ENCODE results near the gene CACNG8. TPM values are rescaled to one million over a fixed set of nuclear protein-coding genes. Genes with fewer than 3 reads are reported as not detected.

Gene CACNG8
- total RNA-seq, 3 donors from 2014 or later, result 0.07 to 0.09 TPM; not detected in 1

DNA sequence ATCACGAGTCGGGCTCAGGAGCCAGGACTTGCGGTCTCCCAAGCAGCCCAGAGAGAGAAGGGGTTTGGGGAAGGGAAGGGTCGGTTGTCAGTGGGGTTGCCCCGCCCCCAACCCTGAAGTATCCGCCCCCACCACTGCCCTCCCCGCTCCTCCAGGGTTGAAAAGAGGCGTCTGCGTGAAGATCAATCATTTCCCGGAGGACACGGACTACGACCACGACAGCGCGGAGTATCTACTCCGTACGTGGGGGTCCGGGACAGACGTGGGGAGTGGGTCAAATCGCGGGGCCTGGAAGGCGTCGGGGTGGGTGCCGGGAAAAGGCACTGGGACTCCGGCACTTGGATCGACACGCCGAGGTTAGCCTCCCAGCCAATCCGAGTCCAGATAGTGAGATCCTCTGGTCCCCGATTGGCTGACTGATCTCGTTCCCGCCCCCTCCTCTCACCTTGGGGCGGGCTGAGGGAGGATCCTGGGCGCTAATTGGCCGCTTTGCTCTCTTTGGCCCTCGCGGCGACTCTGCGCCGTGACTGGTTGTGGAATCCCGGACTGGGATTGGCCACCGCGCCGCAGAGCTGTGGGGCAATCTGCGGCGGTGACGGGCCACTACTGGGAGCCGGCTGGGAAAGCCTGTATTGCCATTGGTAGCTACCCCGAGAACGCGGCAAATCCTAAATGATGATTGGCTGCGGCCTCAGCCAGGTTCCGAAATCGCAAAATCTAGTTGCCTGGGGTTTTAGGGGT lies 15.4 kb downstream of the CACNG8 start:
- TF ChIP-seq, protein P1, sequence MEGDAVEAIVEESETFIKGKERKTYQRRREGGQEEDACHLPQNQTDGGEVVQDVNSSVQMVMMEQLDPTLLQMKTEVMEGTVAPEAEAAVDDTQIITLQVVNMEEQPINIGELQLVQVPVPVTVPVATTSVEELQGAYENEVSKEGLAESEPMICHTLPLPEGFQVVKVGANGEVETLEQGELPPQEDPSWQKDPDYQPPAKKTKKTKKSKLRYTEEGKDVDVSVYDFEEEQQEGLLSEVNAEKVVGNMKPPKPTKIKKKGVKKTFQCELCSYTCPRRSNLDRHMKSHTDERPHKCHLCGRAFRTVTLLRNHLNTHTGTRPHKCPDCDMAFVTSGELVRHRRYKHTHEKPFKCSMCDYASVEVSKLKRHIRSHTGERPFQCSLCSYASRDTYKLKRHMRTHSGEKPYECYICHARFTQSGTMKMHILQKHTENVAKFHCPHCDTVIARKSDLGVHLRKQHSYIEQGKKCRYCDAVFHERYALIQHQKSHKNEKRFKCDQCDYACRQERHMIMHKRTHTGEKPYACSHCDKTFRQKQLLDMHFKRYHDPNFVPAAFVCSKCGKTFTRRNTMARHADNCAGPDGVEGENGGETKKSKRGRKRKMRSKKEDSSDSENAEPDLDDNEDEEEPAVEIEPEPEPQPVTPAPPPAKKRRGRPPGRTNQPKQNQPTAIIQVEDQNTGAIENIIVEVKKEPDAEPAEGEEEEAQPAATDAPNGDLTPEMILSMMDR (IDR thresholded peaks at IDR 0.05), result no peak
- H3K36me3 ChIP-seq (ENCODE audit: low read depth), result no peaks in the 10 kb centered on the region
- intact Hi-C loops (cut with DNase I, micrococcal nuclease), result no loop called here
- DNase-seq (peak in 2 of 3 donors; percentile 26 to 35), ATAC-seq (no peak)
- H3K9me3 ChIP-seq, result no peaks in the 10 kb centered on the region
- H3K4me1 ChIP-seq (ENCODE audit: low read depth), result peaks cover 3% of the 10 kb centered on the region
- no peak overlapping the region for H3K4me3 ChIP-seq

GRCh38 chr19:53978975-53979801 lies 16.5 kb downstream of the CACNG8 start:
- Histone ChIP-seq H3K4me1 (ENCODE audit: low read depth) (peaks cover 3% of the 10 kb centered on the region), H3K9me3 (no peaks in the 10 kb centered on the region), H3K4me3 (no peak overlapping the region), H3K36me3 (ENCODE audit: low read depth) (no peaks in the 10 kb centered on the region)
- ATAC-seq (no peak), DNase-seq (no peak)
- TF ChIP-seq, protein P1 (IDR thresholded peaks at IDR 0.05), result no peak
- intact Hi-C loops (cut with DNase I, micrococcal nuclease), result no loop called here

- DNase-seq (peak in 1 of 3 donors; percentile 32), ATAC-seq (peak; percentile 70)
- TF ChIP-seq, protein P1 (IDR thresholded peaks at IDR 0.05), result no peak
- no peak overlapping the region for H3K4me3 ChIP-seq
- H3K36me3 ChIP-seq (ENCODE audit: low read depth), result no peaks in the 10 kb centered on the region
- H3K9me3 ChIP-seq, result no peaks in the 10 kb centered on the region
- intact Hi-C loops (cut with DNase I, micrococcal nuclease), result no loop called here
- H3K4me1 ChIP-seq (ENCODE audit: low read depth), result peaks cover 3% of the 10 kb centered on the region
Observed at GRCh38 chr19:53980539-53981375, 18.0 kb downstream of the CACNG8 start.

DNA sequence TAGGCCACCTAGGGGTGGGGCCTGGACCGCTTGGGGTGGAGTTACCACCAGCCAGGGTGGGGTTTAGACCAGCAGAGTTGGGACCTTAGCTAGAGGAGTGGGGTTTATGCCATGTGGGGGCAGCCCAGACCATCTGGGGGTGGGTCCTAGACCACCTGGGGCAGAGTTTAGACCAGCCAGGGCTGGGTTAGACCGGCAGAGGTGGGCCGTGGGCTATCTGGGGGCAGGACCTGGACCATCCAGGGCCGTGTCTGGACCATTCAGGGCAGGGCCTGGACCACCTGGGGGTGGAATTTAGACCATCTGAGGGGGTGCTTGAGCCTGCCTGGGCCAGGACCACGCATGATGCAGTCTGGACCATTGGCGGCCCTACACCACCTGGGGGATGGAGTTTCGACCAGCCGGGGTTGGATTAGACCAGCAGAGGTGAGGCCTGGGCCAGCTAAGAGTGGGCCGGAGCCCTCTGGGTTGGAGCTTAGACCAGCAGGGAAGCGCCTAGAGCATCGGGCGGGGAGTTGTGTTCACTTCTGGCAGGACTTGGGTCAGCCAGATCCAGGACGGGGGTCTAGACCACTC lies 18.7 kb downstream of the CACNG8 start:
- Histone ChIP-seq H3K36me3 (ENCODE audit: low read depth) (no peaks in the 10 kb centered on the region), H3K4me1 (ENCODE audit: low read depth) (peaks cover 3% of the 10 kb centered on the region), H3K4me3 (no peak overlapping the region), H3K9me3 (no peaks in the 10 kb centered on the region)
- DNase-seq (no peak), ATAC-seq (no peak)
- intact Hi-C loops (cut with DNase I, micrococcal nuclease), result no loop called here
- TF ChIP-seq, protein P1 (IDR thresholded peaks at IDR 0.05), result no peak

DNA sequence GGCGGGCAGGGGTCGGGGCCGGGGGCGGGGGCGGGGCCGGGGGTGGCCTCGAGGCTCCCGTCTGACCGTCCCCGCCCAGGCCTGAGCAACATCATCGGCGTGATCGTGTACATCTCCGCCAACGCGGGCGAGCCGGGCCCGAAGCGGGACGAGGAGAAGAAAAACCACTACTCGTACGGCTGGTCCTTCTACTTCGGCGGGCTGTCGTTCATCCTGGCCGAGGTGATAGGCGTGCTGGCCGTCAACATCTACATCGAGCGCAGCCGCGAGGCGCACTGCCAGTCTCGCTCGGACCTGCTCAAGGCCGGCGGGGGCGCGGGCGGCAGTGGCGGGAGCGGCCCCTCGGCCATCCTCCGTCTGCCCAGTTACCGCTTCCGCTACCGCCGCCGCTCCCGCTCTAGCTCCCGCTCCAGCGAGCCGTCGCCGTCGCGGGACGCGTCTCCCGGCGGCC lies 19.3 kb downstream of the CACNG8 start:
- Histone ChIP-seq H3K36me3 (ENCODE audit: low read depth) (no peaks in the 10 kb centered on the region), H3K4me3 (no peak overlapping the region), H3K4me1 (ENCODE audit: low read depth) (peaks cover 3% of the 10 kb centered on the region), H3K9me3 (no peaks in the 10 kb centered on the region)
- no peak for ATAC-seq
- TF ChIP-seq, protein P1 (IDR thresholded peaks at IDR 0.05), result no peak
- DNase-seq, result no peak
- intact Hi-C loops (cut with DNase I, micrococcal nuclease), result no loop called here
